ENCODE data around the gene FAXDC2.
"Not testable (repeated sequence)": the region's sequence is repeated elsewhere in the genome, so short reads cannot be mapped to it uniquely, and the experiment has no call there.

The FAXDC2 gene

GRCh38 chr5:154829589-154830218 is 20.7 kb downstream of the FAXDC2 start:
- DNase-seq, result no peak

- DNase-seq, result no peak
Observed at GRCh38 chr5:154829181-154829588, 21.2 kb downstream of the FAXDC2 start.

GRCh38 chr5:154824070-154824469 is 26.3 kb downstream of the FAXDC2 start:
- DNase-seq, result no peak

- DNase-seq, result no peak
Observed at GRCh38 chr5:154823605-154824004, 26.8 kb downstream of the FAXDC2 start.

- DNase-seq, result not testable (repeated sequence)
Observed at GRCh38 chr5:154822896-154823295, 27.5 kb downstream of the FAXDC2 start.

GRCh38 chr5:154820383-154820782 is 30.0 kb downstream of the FAXDC2 start:
- DNase-seq, result no peak

GRCh38 chr5:154819546-154819945 is 30.9 kb downstream of the FAXDC2 start:
- no peak for DNase-seq

- no peak for DNase-seq
Observed at GRCh38 chr5:154818471-154819116, 31.8 kb downstream of the FAXDC2 start.

GRCh38 chr5:154817815-154818214 is 32.6 kb downstream of the FAXDC2 start:
- no peak for DNase-seq

GRCh38 chr5:154816891-154817492 is 33.4 kb downstream of the FAXDC2 start:
- DNase-seq, result no peak

GRCh38 chr5:154815684-154816247 is 34.6 kb downstream of the FAXDC2 start:
- no peak for DNase-seq

- no peak for DNase-seq
Observed at GRCh38 chr5:154815025-154815424, 35.4 kb downstream of the FAXDC2 start.

GRCh38 chr5:154813736-154814135 is 36.7 kb downstream of the FAXDC2 start:
- no peak for DNase-seq

- DNase-seq, result no peak
Observed at GRCh38 chr5:154813158-154813557, 37.2 kb downstream of the FAXDC2 start.

GRCh38 chr5:154811653-154812465 is 38.5 kb downstream of the FAXDC2 start:
- DNase-seq, result peak; percentile 77

- DNase-seq, result no peak
Observed at GRCh38 chr5:154811239-154811638, 39.2 kb downstream of the FAXDC2 start.

- DNase-seq, result no peak
Observed at GRCh38 chr5:154806176-154806575, 44.2 kb downstream of the FAXDC2 start.

- no peak for DNase-seq
Observed at GRCh38 chr5:154802050-154802449, 48.4 kb downstream of the FAXDC2 start.

GRCh38 chr5:154801083-154801482 is 49.3 kb downstream of the FAXDC2 start:
- DNase-seq, result no peak

GRCh38 chr5:154800582-154800981 is 49.8 kb downstream of the FAXDC2 start:
- no peak for DNase-seq

GRCh38 chr5:154797762-154798161 is 52.6 kb downstream of the FAXDC2 start:
- DNase-seq, result no peak

- no peak for DNase-seq
Observed at GRCh38 chr5:154795235-154795596, 55.2 kb downstream of the FAXDC2 start.

GRCh38 chr5:154794525-154795234 is 55.7 kb downstream of the FAXDC2 start:
- no peak for DNase-seq
